Brain microvascular endothelial cell (primary cell): ENCODE results near the gene NAGPA.

Source experiments
- DNase-seq: peaks from one replicate; pipeline ENCODE4 v3.0.0-alpha.2; 2020
- H3K27ac ChIP-seq: fragments of 250-450 bp; sonication (Bioruptor Pico); 2 replicates; pipeline ENCODE4 v1.5.1; 2020; ENCODE audit warnings: mild to moderate bottlenecking, moderate library complexity
- H3K27me3 ChIP-seq: fragments of 250-450 bp; sonication (Bioruptor Pico); replicated peaks from 2 replicates; pipeline ENCODE4 v1.5.1; 2020; ENCODE audit warnings: mild to moderate bottlenecking
- H3K36me3 ChIP-seq: fragments of 250-450 bp; sonication (Bioruptor Pico); replicated peaks from 2 replicates; pipeline ENCODE4 v1.5.1; 2020; ENCODE audit warnings: mild to moderate bottlenecking
- H3K4me3 ChIP-seq: 2 replicates; pipeline ENCODE4 v1.5.1; 2011; ENCODE audit warnings: low read depth, mild to moderate bottlenecking, control low read depth, low read length, moderate library complexity
- CTCF ChIP-seq: IDR thresholded peaks from 2 replicates; pipeline ENCODE4 v1.5.1; 2011; ENCODE audit warnings: low read depth, mild to moderate bottlenecking, moderate library complexity, low read length, control low read depth, inconsistent platforms; ENCODE audit errors: missing control alignments
- in situ Hi-C: cut with HindIII; loops from 2 replicates; pipeline ENCODE4 v1.10.0; 2017; ENCODE audit warnings: low sequenced_read_pairs, low pct_ligation_motif_present

Gene NAGPA

GRCh38 chr16:5006348-5007193, 27.2 kb downstream of the NAGPA start:
- H3K4me3 ChIP-seq, result no peak overlapping the region
- H3K27ac ChIP-seq, result no peak overlapping the region
- no peaks in the 10 kb centered on the region for H3K27me3 ChIP-seq
- TF ChIP-seq CTCF, result no peak
- DNase-seq, result no peak
- in situ Hi-C loops, result no loop called here
- no peaks in the 10 kb centered on the region for H3K36me3 ChIP-seq

DNA sequence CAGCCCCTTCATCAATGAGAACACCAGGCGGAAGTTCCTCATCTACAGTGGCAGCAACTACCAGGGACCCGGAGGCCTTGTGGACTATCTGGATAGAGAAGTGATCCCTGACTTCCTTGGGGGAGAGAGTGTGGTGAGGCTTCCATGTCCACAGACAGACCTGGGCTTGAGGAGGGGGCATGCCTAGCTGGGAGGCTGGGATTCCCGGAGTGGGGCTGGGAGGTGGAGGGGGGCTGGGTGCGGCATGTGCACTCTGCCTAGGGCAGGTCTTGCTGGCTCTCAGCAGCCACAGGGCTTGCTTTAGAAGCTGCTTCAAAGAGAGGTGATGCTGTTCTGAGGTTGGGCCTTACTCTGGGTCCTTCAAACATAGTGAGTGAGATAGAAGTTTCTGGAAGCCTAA, 27.8 kb downstream of the NAGPA start:
- in situ Hi-C loops, result no loop called here

GRCh38 chr16:5004311-5004710, 29.4 kb downstream of the NAGPA start:
- no peak for DNase-seq
- no peak for TF ChIP-seq CTCF
- no peaks in the 10 kb centered on the region for H3K27me3 ChIP-seq
- H3K36me3 ChIP-seq, result no peaks in the 10 kb centered on the region
- no peak overlapping the region for H3K4me3 ChIP-seq
- in situ Hi-C loops, result no loop called here
- no peak overlapping the region for H3K27ac ChIP-seq

More for the DNA sequence above, 27.8 kb downstream of the NAGPA start:
- Histone ChIP-seq H3K4me3 (no peak overlapping the region), H3K27ac (no peak overlapping the region), H3K36me3 (no peaks in the 10 kb centered on the region), H3K27me3 (no peaks in the 10 kb centered on the region)
- no peak for TF ChIP-seq CTCF
- no peak for DNase-seq

- in situ Hi-C loops, result no loop called here
- no peaks in the 10 kb centered on the region for H3K36me3 ChIP-seq
- no peaks in the 10 kb centered on the region for H3K27me3 ChIP-seq
- no peak for TF ChIP-seq CTCF
- no peak for DNase-seq
- no peak overlapping the region for H3K27ac ChIP-seq
- H3K4me3 ChIP-seq, result no peak overlapping the region
Measured at GRCh38 chr16:5003828-5004227, 29.9 kb downstream of the NAGPA start.

DNA sequence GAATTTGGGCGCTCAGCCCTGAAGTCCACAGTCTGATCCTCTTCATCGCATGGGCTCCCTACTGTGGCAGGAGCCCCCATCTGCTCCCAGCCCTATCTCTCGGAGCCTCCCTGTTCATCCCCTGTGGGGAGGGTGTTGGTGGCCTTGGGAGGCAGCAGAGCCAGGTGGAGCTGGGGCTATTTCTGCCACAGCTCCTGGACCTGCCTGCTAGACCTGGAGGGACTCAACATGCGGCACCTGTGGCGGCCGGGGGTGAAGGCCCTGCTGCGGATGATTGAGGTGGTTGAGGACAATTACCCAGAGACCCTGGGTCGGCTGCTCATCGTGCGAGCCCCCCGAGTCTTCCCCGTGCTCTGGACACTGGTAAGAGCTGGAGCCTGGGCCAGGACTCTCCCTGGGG, 30.5 kb downstream of the NAGPA start:
- H3K36me3 ChIP-seq, result no peaks in the 10 kb centered on the region
- no peak overlapping the region for H3K27ac ChIP-seq
- H3K4me3 ChIP-seq, result no peak overlapping the region
- no peak for TF ChIP-seq CTCF
- H3K27me3 ChIP-seq, result no peaks in the 10 kb centered on the region
- in situ Hi-C loops, result no loop called here
- no peak for DNase-seq
